ENCODE data around the gene GFRA3.

DNA sequence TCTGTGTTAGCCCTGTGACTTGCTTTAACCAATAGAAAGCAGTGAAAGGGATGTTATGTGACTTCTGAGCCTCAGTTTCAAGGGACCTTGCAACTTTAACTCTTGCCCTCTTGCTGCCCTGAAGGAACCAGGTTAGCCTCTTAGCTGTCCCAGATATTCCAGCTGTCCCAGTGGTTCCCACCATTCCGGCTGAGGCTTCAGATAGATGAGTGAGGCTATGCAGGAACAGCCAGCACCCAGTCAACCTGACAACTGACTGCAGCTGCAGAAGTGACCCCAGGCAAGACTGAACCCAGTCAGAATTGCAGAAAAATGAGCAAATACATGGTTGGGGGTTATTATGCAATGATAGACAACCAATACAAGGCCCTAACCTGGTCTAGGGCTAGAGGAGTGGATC, 50.9 kb downstream of the GFRA3 start:
- TF ChIP-seq POLR2A (IDR thresholded peaks at IDR 0.05; ENCODE audit: low read depth, low read length) (no peak), POLR2AphosphoS5 (IDR thresholded peaks at IDR 0.05; ENCODE audit: low read depth, low read length) (no peak)
